OCI-LY7 (cell line): Measurements from ENCODE around the gene ZNF175. TPM values are rescaled to one million over a fixed set of nuclear protein-coding genes. Genes with fewer than 3 reads are reported as not detected.

Experiments
- BruUV-seq: library from RNA; stranded (reverse); fragments of 400-500 nt; replicated peaks from 2 replicates; lab custom pipeline; 2021; lab: Mats Ljungman, UMichigan
- CTCF ChIA-PET: fragments of 300-600 bp; sonication (Branson Sonifier 250); formaldehyde crosslinking; loops from one replicate; lab custom pipeline; 2022; ENCODE audit warnings: antibody characterized with exemption; ENCODE audit not compliant: unreplicated experiment; lab: Charles Lee
- POLR2A ChIA-PET: fragments of 300-600 bp; sonication (Branson Sonifier 250); formaldehyde crosslinking; loops from one replicate; lab custom pipeline; 2022; ENCODE audit warnings: antibody characterized with exemption; lab: Charles Lee
- DNase-seq: peaks from one replicate; pipeline ENCODE4 v3.0.0-alpha.2; 2015; ENCODE audit warnings: low spot score
- H2AFZ ChIP-seq: fragments of 200-600 bp; sonication (generic), shearing (Covaris generic); 2 replicates; pipeline ENCODE4 v1.6.1; 2014; ENCODE audit warnings: mild to moderate bottlenecking, antibody characterized with exemption, low read length, moderate library complexity
- H3K27ac ChIP-seq: fragments of 200-600 bp; sonication (generic); 2 replicates; pipeline ENCODE4 v1.5.1; 2014; ENCODE audit warnings: mixed run types, low read depth, mild to moderate bottlenecking, moderate library complexity, low read length, inconsistent platforms; ENCODE audit not compliant: poor library complexity, severe bottlenecking
- H3K36me3 ChIP-seq: fragments of 200-600 bp; sonication (generic); 2 replicates; pipeline ENCODE4 v1.6.1; 2014; ENCODE audit warnings: mild to moderate bottlenecking, antibody characterized with exemption, low read length, moderate library complexity, mixed read lengths; ENCODE audit not compliant: insufficient read depth
- H3K4me1 ChIP-seq: fragments of 200-600 bp; sonication (generic); 2 replicates; pipeline ENCODE4 v1.5.1; 2014; ENCODE audit warnings: mild to moderate bottlenecking, low read length; ENCODE audit not compliant: insufficient read depth, poor library complexity, severe bottlenecking
- H3K4me2 ChIP-seq: fragments of 200-600 bp; sonication (generic); 2 replicates; pipeline ENCODE4 v1.6.1; 2014; ENCODE audit warnings: mild to moderate bottlenecking, low read length
- H3K4me3 ChIP-seq: fragments of 200-600 bp; sonication (generic); 2 replicates; pipeline ENCODE4 v1.5.1; 2014; ENCODE audit warnings: mild to moderate bottlenecking, low read depth, low read length; ENCODE audit not compliant: poor library complexity, severe bottlenecking
- H3K79me2 ChIP-seq: fragments of 200-600 bp; sonication (generic); 2 replicates; pipeline ENCODE4 v1.6.1; 2016; ENCODE audit warnings: low read depth, mild to moderate bottlenecking, low read length, moderate library complexity, mixed read lengths; ENCODE audit not compliant: insufficient read depth
- H3K9me2 ChIP-seq: fragments of 200-600 bp; sonication (generic); 2 replicates; pipeline ENCODE4 v1.6.1; 2016; ENCODE audit warnings: mild to moderate bottlenecking, low read length, mixed read lengths; ENCODE audit not compliant: insufficient read depth
- H3K9me3 ChIP-seq: fragments of 200-600 bp; sonication (generic); 2 replicates; pipeline ENCODE4 v1.6.1; 2014; ENCODE audit warnings: mild to moderate bottlenecking, mixed run types, low read length, mixed read lengths
- H4K20me1 ChIP-seq: fragments of 200-600 bp; sonication (generic); 2 replicates; pipeline ENCODE4 v1.6.1; 2014; ENCODE audit warnings: mild to moderate bottlenecking, antibody characterized with exemption, low read length, moderate library complexity, mixed read lengths; ENCODE audit not compliant: insufficient read depth
- EZH2phosphoT487 ChIP-seq: fragments of 200-600 bp; sonication (generic); IDR thresholded peaks from 2 replicates; pipeline ENCODE4 v1.6.1; 2018; ENCODE audit warnings: low read depth, borderline replicate concordance, mild to moderate bottlenecking, mixed run types, antibody characterized with exemption, low read length, moderate library complexity, mixed read lengths
- intact Hi-C: fragments of 100-400 bp; cut with micrococcal nuclease; formaldehyde crosslinking; loops from one replicate; pipeline ENCODE4 v1.10.0; 2022; ENCODE audit not compliant: unreplicated experiment
- total RNA-seq, 2 experiments: library from RNA; depleted of rRNA in 1 of 2; stranded (reverse); fragments of >200 nt in 1 of 2; shearing (Covaris generic) in 1 of 2; gene quantifications; 2 replicates each; pipeline ENCODE4 v1.2.3, GENCODE V29; 2014 to 2022
- TF ChIP-seq, protein P1 (sequence below): fragments of 200-600 bp; sonication (generic); conservative IDR thresholded peaks from 2 replicates; pipeline ENCODE4 v1.5.1; 2014; ENCODE audit warnings: mild to moderate bottlenecking, antibody characterized with exemption, low read length, moderate library complexity, mixed read lengths

ZNF175 gene
- total RNA-seq, 2 experiments from 2014 or later = 3.5 to 10.4 TPM

GRCh38 chr19:51568456-51568855 lies 2.6 kb upstream of the ZNF175 start:
- no peaks in the 10 kb centered on the region for H3K9me3 ChIP-seq
- H4K20me1 ChIP-seq = no peaks in the 10 kb centered on the region
- DNase-seq = no peak
- H3K4me3 ChIP-seq = no peak overlapping the region
- H3K79me2 ChIP-seq = peaks cover 15% of the 10 kb centered on the region; the same call in 1 of the 2 replicates
- H3K4me2 ChIP-seq = no peak overlapping the region
- CTCF ChIA-PET = no interaction called here
- H3K9me2 ChIP-seq = 0 out of 2 replicates have a peak, but pooled peaks cover 7% of the 10 kb centered on the region
- no TSS peak for BruUV-seq
- H3K27ac ChIP-seq = no peak overlapping the region
- TF ChIP-seq, protein P1, sequence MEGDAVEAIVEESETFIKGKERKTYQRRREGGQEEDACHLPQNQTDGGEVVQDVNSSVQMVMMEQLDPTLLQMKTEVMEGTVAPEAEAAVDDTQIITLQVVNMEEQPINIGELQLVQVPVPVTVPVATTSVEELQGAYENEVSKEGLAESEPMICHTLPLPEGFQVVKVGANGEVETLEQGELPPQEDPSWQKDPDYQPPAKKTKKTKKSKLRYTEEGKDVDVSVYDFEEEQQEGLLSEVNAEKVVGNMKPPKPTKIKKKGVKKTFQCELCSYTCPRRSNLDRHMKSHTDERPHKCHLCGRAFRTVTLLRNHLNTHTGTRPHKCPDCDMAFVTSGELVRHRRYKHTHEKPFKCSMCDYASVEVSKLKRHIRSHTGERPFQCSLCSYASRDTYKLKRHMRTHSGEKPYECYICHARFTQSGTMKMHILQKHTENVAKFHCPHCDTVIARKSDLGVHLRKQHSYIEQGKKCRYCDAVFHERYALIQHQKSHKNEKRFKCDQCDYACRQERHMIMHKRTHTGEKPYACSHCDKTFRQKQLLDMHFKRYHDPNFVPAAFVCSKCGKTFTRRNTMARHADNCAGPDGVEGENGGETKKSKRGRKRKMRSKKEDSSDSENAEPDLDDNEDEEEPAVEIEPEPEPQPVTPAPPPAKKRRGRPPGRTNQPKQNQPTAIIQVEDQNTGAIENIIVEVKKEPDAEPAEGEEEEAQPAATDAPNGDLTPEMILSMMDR = no peak
- TF ChIP-seq EZH2phosphoT487 = no peak
- no peak overlapping the region for H2AFZ ChIP-seq
- H3K4me1 ChIP-seq = peaks cover 29% of the 10 kb centered on the region
- POLR2A ChIA-PET = interaction anchor here (0.6 kb wide), 1 partner anchor 1931 kb away, joined by 5 read pairs; no protein-coding TSS in a partner anchor
- peaks cover 5% of the 10 kb centered on the region for H3K36me3 ChIP-seq
- intact Hi-C loops = no loop called here

- CTCF ChIA-PET = no interaction called here
Measured at GRCh38 chr19:51571599-51571998, 516 bp downstream of the ZNF175 start.

GRCh38 chr19:51572410-51572809 lies 1.3 kb downstream of the ZNF175 start:
- no peak for TF ChIP-seq EZH2phosphoT487
- TF ChIP-seq, protein P1 = no peak
- Histone ChIP-seq H4K20me1 (no peaks in the 10 kb centered on the region), H3K4me2 (peak overlapping the region; percentile 98), H3K4me1 (peaks cover 24% of the 10 kb centered on the region), H3K9me3 (no peaks in the 10 kb centered on the region), H3K79me2 (peaks cover 15% of the 10 kb centered on the region; the same call in 1 of the 2 replicates), H3K9me2 (0 out of 2 replicates have a peak, but pooled peaks cover 7% of the 10 kb centered on the region), H2AFZ (no peak overlapping the region), H3K36me3 (peaks cover 24% of the 10 kb centered on the region), H3K4me3 (peak overlapping the region; percentile 80), H3K27ac (no peak overlapping the region)
- ChIA-PET CTCF (no interaction called here), POLR2A (interaction anchor here (0.7 kb wide), 1 partner anchor 45 kb away, joined by 3 read pairs; no protein-coding TSS in a partner anchor)
- no TSS peak for BruUV-seq
- intact Hi-C loops = no loop called here
- no peak for DNase-seq

More at GRCh38 chr19:51571599-51571998, 516 bp downstream of the ZNF175 start:
- Histone ChIP-seq H3K4me1 (peaks cover 24% of the 10 kb centered on the region), H3K36me3 (peaks cover 17% of the 10 kb centered on the region), H4K20me1 (no peaks in the 10 kb centered on the region), H3K27ac (no peak overlapping the region), H2AFZ (peak overlapping the region; percentile 100; the same call in 1 of the 2 replicates), H3K4me3 (peak overlapping the region; percentile 80), H3K79me2 (peaks cover 15% of the 10 kb centered on the region; the same call in 1 of the 2 replicates), H3K9me2 (0 out of 2 replicates have a peak, but pooled peaks cover 7% of the 10 kb centered on the region), H3K9me3 (no peaks in the 10 kb centered on the region), H3K4me2 (peak overlapping the region; percentile 98)
- no TSS peak for BruUV-seq
- POLR2A ChIA-PET = no interaction called here
- DNase-seq = no peak
- intact Hi-C loops = no loop called here
- TF ChIP-seq EZH2phosphoT487 = no peak
- TF ChIP-seq, protein P1 = no peak
